OCI-LY3 (cell line): ENCODE data around the gene OR10H1.

ENCODE experiments used
- CTCF ChIP-seq: fragments of 200-600, 300-600 bp; sonication (generic); IDR thresholded peaks from 2 replicates; pipeline ENCODE4 v1.5.1; 2014; ENCODE audit warnings: antibody characterized with exemption, low read length, low read depth
- EZH2phosphoT487 ChIP-seq: fragments of 200-600 bp; shearing (Covaris generic); IDR thresholded peaks from 2 replicates; pipeline ENCODE4 v1.6.1; 2018; ENCODE audit warnings: antibody characterized with exemption, mixed run types, low read depth

GRCh38 chr19:15759962-15760565 lies 55.4 kb downstream of the OR10H1 start:
- TF ChIP-seq CTCF (no peak), EZH2phosphoT487 (no peak)
